ENCODE results near the gene ALDH18A1.
"Not testable (repeated sequence)": the region's sequence is repeated elsewhere in the genome, so short reads cannot be mapped to it uniquely, and the experiment has no call there.

ALDH18A1 gene

GRCh38 chr10:95650232-95650631, 6.3 kb downstream of the ALDH18A1 start:
- DNase-seq (ENCODE audit: low spot score), result no peak

GRCh38 chr10:95648138-95648537, 8.4 kb downstream of the ALDH18A1 start:
- no peak for DNase-seq (ENCODE audit: low spot score)

DNA sequence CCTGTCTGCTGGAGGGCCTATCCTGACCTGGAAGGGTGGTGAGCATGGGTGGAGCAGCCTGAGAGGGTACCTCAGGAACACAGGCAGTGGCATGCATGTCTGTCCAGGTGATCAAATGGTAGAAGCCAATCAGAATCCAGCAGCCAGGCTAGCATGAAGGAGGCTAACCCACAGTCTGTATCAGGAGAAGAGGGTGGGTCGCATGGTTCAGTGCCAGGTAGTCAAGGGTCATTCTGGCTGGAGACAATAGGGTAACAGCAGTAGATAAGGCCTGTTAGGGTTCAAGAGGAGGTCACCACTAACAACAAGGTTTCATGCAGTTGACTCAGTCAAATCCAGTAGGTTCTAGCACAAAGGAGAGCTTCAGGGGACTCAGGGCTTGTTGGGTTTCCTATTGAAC, 10.4 kb downstream of the ALDH18A1 start:
- no peak for DNase-seq (ENCODE audit: low spot score)

DNA sequence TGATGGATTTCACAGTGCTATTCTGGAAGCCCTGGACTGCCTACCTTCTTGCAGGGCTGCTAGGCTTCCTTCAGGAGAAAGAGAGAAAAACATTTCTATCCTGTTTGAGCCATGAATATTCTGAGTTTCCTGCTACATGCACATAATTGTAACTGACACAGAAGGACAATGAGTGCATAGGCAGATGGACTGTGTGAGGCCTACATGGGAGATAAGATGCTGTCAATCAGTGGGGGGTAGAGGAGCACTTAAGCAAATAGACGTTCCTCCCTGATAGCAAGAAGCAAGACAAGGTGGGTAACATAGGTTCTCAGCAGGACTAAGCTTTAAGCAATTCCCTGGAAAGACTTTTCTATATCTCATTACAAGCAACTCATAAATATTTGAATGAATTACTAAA, 11.6 kb downstream of the ALDH18A1 start:
- no peak for DNase-seq (ENCODE audit: low spot score)

DNA sequence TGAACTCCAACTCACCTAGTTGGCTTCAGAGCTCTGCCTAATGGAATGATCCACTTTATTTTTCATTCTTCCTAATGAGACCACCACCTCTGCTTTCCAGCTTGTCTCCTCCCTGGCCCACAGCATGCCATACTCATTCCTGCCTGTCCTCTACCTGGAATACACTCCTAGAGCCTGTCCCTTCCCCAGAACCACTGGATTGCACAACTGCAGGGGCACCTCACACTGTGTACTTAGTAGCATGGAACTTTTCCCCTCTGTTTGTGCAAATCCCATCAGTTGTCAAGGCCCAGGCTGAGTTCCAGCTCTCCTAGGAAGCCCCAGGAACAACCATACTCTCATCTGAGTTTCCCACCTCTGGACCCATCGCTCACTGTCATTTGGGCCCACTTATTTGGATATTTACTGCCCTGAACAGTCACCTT, 15.6 kb downstream of the ALDH18A1 start:
- no peak for DNase-seq (ENCODE audit: low spot score)

DNA sequence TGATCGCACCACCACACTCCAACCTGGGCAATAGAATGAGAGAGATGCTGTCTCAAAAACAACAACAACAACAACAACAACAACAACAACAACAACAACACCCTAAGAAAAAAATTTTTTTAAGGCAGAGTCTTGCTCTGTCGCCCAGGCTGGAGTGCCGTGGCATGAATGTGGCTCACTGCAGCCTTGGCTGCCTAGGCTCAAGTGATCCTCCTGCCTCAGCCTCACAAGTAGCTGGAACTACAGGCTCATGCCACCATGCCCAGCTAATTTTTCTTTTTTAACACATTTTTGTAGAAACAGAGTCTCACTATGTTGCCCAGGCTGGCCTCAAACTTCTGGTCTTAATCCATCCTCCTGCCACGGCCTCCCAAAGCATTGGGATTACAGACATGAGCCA, 18.6 kb downstream of the ALDH18A1 start:
- DNase-seq (ENCODE audit: low spot score), result no peak

- DNase-seq (ENCODE audit: low spot score), result no peak
Observed at GRCh38 chr10:95637140-95637539, 19.4 kb downstream of the ALDH18A1 start.

DNA sequence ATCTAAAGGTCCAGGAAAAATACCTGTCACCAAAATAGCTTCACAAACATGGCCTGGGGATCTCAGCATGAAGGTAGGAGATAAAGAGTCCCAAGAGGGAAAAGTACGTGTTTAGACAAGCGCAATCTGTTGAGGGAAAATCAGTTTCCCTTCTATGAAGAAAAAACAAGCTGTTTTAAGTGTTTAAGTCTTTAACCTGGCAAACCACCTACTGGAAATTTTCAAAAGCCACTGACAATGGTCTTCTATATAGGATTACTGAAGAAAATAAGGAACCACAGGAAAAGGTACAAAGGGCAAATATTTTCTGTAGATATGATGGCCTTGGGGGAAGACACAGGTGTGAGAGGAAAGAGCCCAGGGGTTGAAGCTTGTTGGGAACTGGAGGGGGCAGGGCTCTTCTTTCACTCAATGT, 21.2 kb downstream of the ALDH18A1 start:
- DNase-seq (ENCODE audit: low spot score), result no peak

GRCh38 chr10:95628786-95629185, 27.7 kb downstream of the ALDH18A1 start:
- DNase-seq (ENCODE audit: low spot score), result no peak

- DNase-seq (ENCODE audit: low spot score), result no peak
Observed at GRCh38 chr10:95626500-95626899, 30.0 kb downstream of the ALDH18A1 start.

- DNase-seq (ENCODE audit: low spot score), result not testable (repeated sequence)
Observed at GRCh38 chr10:95620415-95620814, 36.1 kb downstream of the ALDH18A1 start.

GRCh38 chr10:95618101-95618500, 38.4 kb downstream of the ALDH18A1 start:
- DNase-seq (ENCODE audit: low spot score), result no peak

GRCh38 chr10:95616446-95616845, 40.1 kb downstream of the ALDH18A1 start:
- no peak for DNase-seq (ENCODE audit: low spot score)

- DNase-seq (ENCODE audit: low spot score), result no peak
Observed at GRCh38 chr10:95613330-95613729, 43.2 kb downstream of the ALDH18A1 start.

DNA sequence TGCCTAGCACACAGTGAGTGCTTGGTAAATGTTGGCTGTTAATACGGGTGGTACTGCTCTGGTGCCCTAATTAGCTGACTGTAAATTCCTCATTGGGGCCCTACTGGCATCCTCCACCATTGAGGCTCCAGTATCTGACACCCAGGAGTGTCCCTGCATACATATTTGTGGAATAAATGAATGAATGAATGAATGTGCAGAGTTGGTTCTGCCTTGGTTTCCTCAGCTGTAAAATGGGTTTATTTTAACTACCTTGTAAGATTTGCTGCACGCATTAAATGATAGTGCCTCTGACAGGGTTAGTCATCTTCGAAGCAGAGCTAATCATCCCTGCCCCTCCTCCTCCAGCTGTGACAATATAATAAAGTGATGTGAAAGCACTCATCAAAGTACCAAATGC, 45.8 kb downstream of the ALDH18A1 start:
- no peak for DNase-seq (ENCODE audit: low spot score)

GRCh38 chr10:95606922-95607321, 49.6 kb downstream of the ALDH18A1 start:
- no peak for DNase-seq (ENCODE audit: low spot score)

DNA sequence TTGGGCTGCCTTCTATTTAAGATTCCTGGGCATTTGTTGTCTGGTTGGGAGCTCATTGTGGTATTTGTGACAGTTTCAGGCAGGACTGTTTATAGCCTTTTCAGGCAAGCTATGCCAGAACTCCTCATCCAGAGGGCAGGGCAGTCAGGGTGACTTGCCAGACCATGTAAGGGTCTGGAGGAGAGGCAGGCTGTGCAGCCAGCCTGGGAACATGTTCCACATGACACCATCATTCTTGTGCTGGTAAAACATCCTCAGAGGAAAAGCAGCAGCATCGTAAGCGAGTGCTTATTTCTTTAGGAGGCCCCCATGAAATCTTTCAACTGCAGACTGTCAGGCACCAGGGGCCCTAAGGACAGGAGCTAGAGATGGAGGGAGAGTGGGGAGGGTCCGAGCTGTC, 51.3 kb downstream of the ALDH18A1 start:
- no peak for DNase-seq (ENCODE audit: low spot score)

- DNase-seq (ENCODE audit: low spot score), result no peak
Observed at GRCh38 chr10:95604630-95605029, 51.9 kb downstream of the ALDH18A1 start.

DNA sequence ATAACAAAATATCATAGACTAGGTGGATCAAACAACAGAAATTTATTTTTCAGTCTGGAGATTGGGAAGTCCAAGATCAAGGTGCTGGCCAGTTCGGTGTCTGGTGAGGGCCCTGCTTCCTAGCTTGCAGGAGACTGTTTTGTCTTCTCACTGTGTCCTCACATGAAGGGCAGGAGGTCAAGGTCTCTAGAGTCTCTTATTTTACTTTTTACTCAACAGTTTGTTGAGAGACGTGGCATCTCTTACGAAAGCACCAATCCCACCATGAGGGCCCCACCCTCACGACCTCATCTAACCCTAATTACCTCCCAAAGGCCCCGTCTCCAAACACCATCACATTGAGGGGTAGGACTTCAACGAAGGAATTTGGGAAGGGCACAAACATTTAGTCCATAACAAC, 54.1 kb downstream of the ALDH18A1 start:
- no peak for DNase-seq (ENCODE audit: low spot score)

GRCh38 chr10:95601116-95601719, 55.3 kb downstream of the ALDH18A1 start:
- DNase-seq (ENCODE audit: low spot score), result peak; percentile 93

DNA sequence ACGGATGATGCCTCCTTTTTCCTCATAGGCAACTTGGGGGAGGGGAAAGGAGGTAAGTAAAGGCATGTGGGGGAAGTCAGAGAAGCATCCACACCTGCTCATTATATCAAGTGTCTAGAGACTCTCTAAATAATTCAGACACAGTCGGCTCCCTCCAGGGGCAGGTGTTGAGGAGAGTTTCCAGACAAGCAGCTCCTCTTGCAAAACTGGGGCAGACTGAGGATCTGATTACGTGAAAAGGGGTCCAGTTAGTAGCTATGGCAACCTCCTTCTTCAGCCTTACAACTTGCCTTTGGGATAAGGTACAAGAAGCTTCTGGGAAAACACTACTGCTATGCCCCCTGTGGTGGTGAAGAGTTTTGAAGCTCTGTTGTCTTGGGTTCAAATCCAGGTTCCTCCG, 56.4 kb downstream of the ALDH18A1 start:
- no peak for DNase-seq (ENCODE audit: low spot score)

GRCh38 chr10:95597788-95598187, 58.7 kb downstream of the ALDH18A1 start:
- DNase-seq (ENCODE audit: low spot score), result no peak

DNA sequence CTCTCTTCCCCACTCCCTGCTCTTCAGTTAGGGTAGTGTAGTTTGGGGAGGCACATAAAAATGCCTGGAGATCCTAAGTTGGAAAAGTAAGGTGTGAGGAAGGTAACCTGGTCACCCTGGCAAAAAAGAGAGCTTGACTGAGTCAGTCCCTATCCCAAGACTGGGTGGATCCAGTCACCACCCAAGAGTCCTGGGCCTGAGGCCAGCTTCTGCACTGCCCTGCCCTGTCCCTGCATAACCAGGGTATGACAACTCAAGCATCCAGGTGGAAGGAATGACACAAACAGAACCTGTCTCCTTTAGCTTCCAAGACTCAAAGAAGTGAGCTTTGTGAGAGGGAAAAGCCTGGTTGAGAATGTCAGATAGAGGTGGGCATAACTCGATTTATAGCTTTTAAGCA, 68.5 kb downstream of the ALDH18A1 start:
- DNase-seq (ENCODE audit: low spot score), result no peak

DNA sequence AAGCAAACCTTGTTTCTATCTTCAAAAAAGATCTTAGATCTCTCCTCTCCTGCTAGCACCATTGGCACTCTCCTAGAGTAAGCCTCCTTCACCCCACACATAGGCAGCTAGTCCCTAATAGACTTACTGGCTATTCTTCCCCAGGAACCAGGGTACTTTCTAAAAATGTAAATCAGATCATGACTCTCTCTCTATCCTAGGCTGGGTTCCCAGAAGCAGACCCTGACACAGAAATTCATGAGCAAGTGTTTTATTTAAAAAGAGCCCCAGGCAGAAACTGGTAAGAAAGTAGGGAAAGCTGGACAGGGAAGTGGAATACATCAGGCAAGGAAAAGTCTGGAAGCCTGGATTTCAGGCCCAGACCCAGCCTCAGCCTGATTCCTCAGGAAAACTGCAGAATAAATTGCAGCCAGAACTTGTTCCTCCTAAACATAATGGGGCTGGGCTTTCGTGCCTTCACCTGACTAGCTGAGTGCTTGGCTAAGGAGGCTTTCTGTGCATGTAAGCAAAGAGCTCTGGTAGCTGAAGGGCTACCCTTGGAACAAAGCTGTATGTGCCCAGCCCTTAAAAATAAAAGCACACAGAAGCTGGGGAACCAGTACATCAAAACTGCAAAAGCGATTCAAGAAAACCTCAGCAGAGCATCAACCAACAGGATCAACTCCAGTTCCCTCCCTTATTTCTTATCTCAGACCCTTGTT, 76.5 kb downstream of the ALDH18A1 start:
- no peak for DNase-seq (ENCODE audit: low spot score)

All from cerebellar cortex (tissue), 1 donor.